Amniotic epithelial cell (primary cell): Measurements from ENCODE around the gene RIMKLA.

Source experiments
- DNase-seq: peaks from one replicate; pipeline ENCODE4 v3.0.0-alpha.2; 2010; ENCODE audit warnings: low read depth

Gene RIMKLA

GRCh38 chr1:42430286-42431135 is 49.9 kb downstream of the RIMKLA start:
- DNase-seq: no peak

- DNase-seq: no peak
Measured at GRCh38 chr1:42431514-42431913, 50.9 kb downstream of the RIMKLA start.

GRCh38 chr1:42432714-42433113 is 52.1 kb downstream of the RIMKLA start:
- no peak for DNase-seq

GRCh38 chr1:42433369-42433768 is 52.8 kb downstream of the RIMKLA start:
- DNase-seq: peak; percentile 59

GRCh38 chr1:42434340-42434739 is 53.7 kb downstream of the RIMKLA start:
- DNase-seq: no peak

GRCh38 chr1:42439940-42440339 is 59.3 kb downstream of the RIMKLA start:
- peak; percentile 41 for DNase-seq

- no peak for DNase-seq
Measured at GRCh38 chr1:42442662-42443061, 62.1 kb downstream of the RIMKLA start.

- DNase-seq: no peak
Measured at GRCh38 chr1:42449256-42449655, 68.7 kb downstream of the RIMKLA start.

- no peak for DNase-seq
Measured at GRCh38 chr1:42450061-42450460, 69.5 kb downstream of the RIMKLA start.

GRCh38 chr1:42453386-42453785 is 72.8 kb downstream of the RIMKLA start:
- no peak for DNase-seq

- DNase-seq: no peak
Measured at GRCh38 chr1:42454403-42454802, 73.8 kb downstream of the RIMKLA start.

GRCh38 chr1:42456010-42456753 is 75.6 kb downstream of the RIMKLA start, which contains the start of the genes PPCS and ZMYND12:
Gene PPCS, plus strand, starts transcription at chr1:42456543. Its CDS starts 23 bp downstream, at chr1:42456566.
Gene ZMYND12, minus strand, starts transcription at chr1:42456022. Its CDS starts 25 bp downstream, at chr1:42455997.
- peak; percentile 90 for DNase-seq

GRCh38 chr1:42456754-42457089 is 76.1 kb downstream of the RIMKLA start:
- peak; percentile 63 for DNase-seq

- no peak for DNase-seq
Measured at GRCh38 chr1:42461196-42461595, 80.6 kb downstream of the RIMKLA start.

- peak; percentile 96 for DNase-seq
Measured at GRCh38 chr1:42462828-42463763, 82.5 kb downstream of the RIMKLA start, which contains the start of gene CCDC30. Gene CCDC30, plus strand, starts transcription at chr1:42463286. Its CDS starts 17,266 bp downstream, at chr1:42480552.

- DNase-seq: no peak
Measured at GRCh38 chr1:42463921-42464320, 83.3 kb downstream of the RIMKLA start.

- no peak for DNase-seq
Measured at GRCh38 chr1:42466030-42466429, 85.4 kb downstream of the RIMKLA start.

- no peak for DNase-seq
Measured at GRCh38 chr1:42469727-42470126, 89.1 kb downstream of the RIMKLA start.
